CD14-positive monocyte (primary cell): ENCODE results near the gene SAMD4B. TPM values are rescaled to one million over a fixed set of nuclear protein-coding genes. Genes with fewer than 3 reads are reported as not detected.

Source experiments
- DNase-seq, 3 donors: peaks; one replicate each; pipeline ENCODE4 v3.0.0-alpha.2; 2011 to 2022
- H2AFZ ChIP-seq: 2 replicates; pipeline ENCODE4 v1.6.0; 2012; ENCODE audit warnings: mild to moderate bottlenecking, low read depth, low read length, inconsistent platforms; ENCODE audit not compliant: insufficient read depth, poor library complexity, severe bottlenecking
- H3K27ac ChIP-seq, 2 donors: 1 replicate in 1 of 2; 2 replicates in 1 of 2; pipeline ENCODE4 v1.5.1; 2012 to 2013; ENCODE audit warnings: low read length in 2 of 2, control low read depth in 1 of 2, inconsistent platforms in 1 of 2, low read depth in 1 of 2, mild to moderate bottlenecking in 1 of 2
- H3K27me3 ChIP-seq, 2 donors: one replicate each; pipeline versions ENCODE4 v1.6.0 to v1.6.1; 2011 to 2013; ENCODE audit warnings: low read length in 2 of 2; ENCODE audit not compliant: control insufficient read depth in 2 of 2, insufficient read depth in 2 of 2
- H3K36me3 ChIP-seq, 2 donors: replicated peaks in 1 of 2; 1 replicate in 1 of 2; 2 replicates in 1 of 2; pipeline versions ENCODE4 v1.5.1 to v1.6.1; 2012 to 2013; ENCODE audit warnings: low read length in 2 of 2, control low read depth in 1 of 2, inconsistent platforms in 1 of 2, mild to moderate bottlenecking in 1 of 2; ENCODE audit not compliant: insufficient read depth in 2 of 2, control insufficient read depth in 1 of 2
- H3K4me1 ChIP-seq, 2 donors: 1 replicate in 1 of 2; 2 replicates in 1 of 2; pipeline versions ENCODE4 v1.5.1 to v1.6.1; 2012 to 2013; ENCODE audit warnings: low read length in 2 of 2, control low read depth in 1 of 2, inconsistent platforms in 1 of 2, mild to moderate bottlenecking in 1 of 2, moderate library complexity in 1 of 2; ENCODE audit not compliant: insufficient read depth in 2 of 2, control insufficient read depth in 1 of 2
- H3K4me2 ChIP-seq: replicated peaks from 2 replicates; pipeline ENCODE3; 2012; ENCODE audit warnings: low read length, moderate library complexity, mild to moderate bottlenecking; ENCODE audit not compliant: poor library complexity, severe bottlenecking; ENCODE audit errors: extremely low read depth
- H3K4me3 ChIP-seq, 3 experiments: fragments of 200-600 bp in 1 of 3; sonication (generic) in 1 of 3; replicated peaks in 1 of 3; 1 replicate in 2 of 3; 2 replicates in 1 of 3; pipeline ENCODE4 v1.5.1; 2011 to 2013; ENCODE audit warnings: low read length in 3 of 3, mild to moderate bottlenecking in 3 of 3, control low read depth in 2 of 3, low read depth in 2 of 3, inconsistent platforms in 1 of 3, moderate library complexity in 1 of 3
- H3K79me2 ChIP-seq: 2 replicates; pipeline ENCODE4 v1.6.0; 2012; ENCODE audit warnings: mild to moderate bottlenecking, control low read depth, inconsistent platforms, low read length, moderate library complexity; ENCODE audit not compliant: insufficient read depth
- H3K9ac ChIP-seq: 2 replicates; pipeline ENCODE4 v1.6.0; 2017; ENCODE audit warnings: low read length, mild to moderate bottlenecking; ENCODE audit not compliant: insufficient read depth, poor library complexity, severe bottlenecking
- H3K9me3 ChIP-seq, 2 donors: replicated peaks in 1 of 2; 1 replicate in 1 of 2; 2 replicates in 1 of 2; pipeline versions ENCODE4 v1.5.1 to v1.6.1; 2012 to 2013; ENCODE audit warnings: low read length in 2 of 2, control low read depth in 1 of 2; ENCODE audit not compliant: control insufficient read depth in 1 of 2, insufficient read depth in 1 of 2
- H4K20me1 ChIP-seq: 2 replicates; pipeline ENCODE4 v1.6.0; 2012; ENCODE audit warnings: mild to moderate bottlenecking, low read length, control low read depth, moderate library complexity; ENCODE audit not compliant: insufficient read depth
- H3K27ac Mint-ChIP-seq, 7 donors: one replicate each; pipeline ENCODE4 v1.8.0; 2020; ENCODE audit warnings: mild to moderate bottlenecking in 7 of 7, mixed read lengths in 7 of 7, moderate library complexity in 6 of 7, inconsistent platforms in 2 of 7
- H3K27me3 Mint-ChIP-seq, 3 donors: one replicate each; pipeline ENCODE4 v1.8.0; 2021 to 2022; ENCODE audit warnings: low read depth in 3 of 3, mild to moderate bottlenecking in 3 of 3, mixed read lengths in 3 of 3, moderate library complexity in 3 of 3, inconsistent platforms in 1 of 3
- H3K36me3 Mint-ChIP-seq, 2 donors: one replicate each; pipeline ENCODE4 v1.8.0; 2020; ENCODE audit warnings: mixed read lengths in 2 of 2, inconsistent platforms in 1 of 2, mild to moderate bottlenecking in 1 of 2
- H3K4me1 Mint-ChIP-seq: one replicate; pipeline ENCODE4 v1.8.0; 2020; ENCODE audit warnings: mild to moderate bottlenecking, mixed read lengths
- H3K4me3 Mint-ChIP-seq, 2 donors: one replicate each; pipeline ENCODE4 v1.8.0; 2020; ENCODE audit warnings: mild to moderate bottlenecking in 2 of 2, mixed read lengths in 2 of 2, moderate library complexity in 1 of 2
- H3K9me3 Mint-ChIP-seq, 7 donors: one replicate each; pipeline ENCODE4 v1.8.0; 2020 to 2022; ENCODE audit warnings: mixed read lengths in 7 of 7, mild to moderate bottlenecking in 6 of 7, moderate library complexity in 6 of 7, inconsistent platforms in 2 of 7
- CTCF ChIP-seq: fragments of 200-600 bp; IDR thresholded peaks from one replicate; pipeline ENCODE4 v1.8.0; 2022; ENCODE audit warnings: antibody characterized with exemption, mild to moderate bottlenecking
- WGBS: methylation state at CpG from one replicate; pipeline ENCODE4 v1.1.5; 2013; ENCODE audit warnings: missing lambda C conversion rate; ENCODE audit not compliant: insufficient coverage; 5-methylcytosine and 5-hydroxymethylcytosine counted together
- intact Hi-C, 2 donors: fragments of 100-400 bp; cut with micrococcal nuclease; formaldehyde crosslinking; loops; one replicate each; pipeline versions ENCODE4 v1.15.0 to v1.15.1; 2023
- polyA plus RNA-seq, 3 donors: library from polyadenylated mRNA; depleted of rRNA in 1 of 3; unstranded in 2 of 3; stranded (reverse) in 1 of 3; fragments of 300-500 nt in 2 of 3; fragments of >200 nt in 1 of 3; fragmentation: Illumina TruSeq in 2 of 3; gene quantifications; 1 replicate in 2 of 3; 2 replicates in 1 of 3; pipeline ENCODE4 v1.2.3, GENCODE V29; 2012 to 2021

Gene SAMD4B
- polyA plus RNA-seq, 3 donors: 4.5 to 56.6 (median 5.6) TPM

GRCh38 chr19:39328046-39328705 lies 14.0 kb upstream of the SAMD4B start:
- no peak overlapping the region for H3K4me2 ChIP-seq
- DNase-seq: peak; percentile 48 to 62 (median 59)
- no peak overlapping the region for H3K4me3 Mint-ChIP-seq
- H3K4me3 ChIP-seq: no peak overlapping the region
- H3K9me3 Mint-ChIP-seq: no peaks in the 10 kb centered on the region
- H3K9me3 ChIP-seq: no peaks in the 10 kb centered on the region
- intact Hi-C loops: loop anchor here (5.0 to 10.0 kb wide), 2 partner anchors 113 to 206 kb away; no protein-coding TSS in a partner anchor
- H3K27ac ChIP-seq: peak overlapping the region in 1 of 2 donors; percentile 62
- H3K36me3 Mint-ChIP-seq: peaks cover 50 to 73% of the 10 kb centered on the region in 2 donors
- peaks cover 0 to 1% (median 0%) of the 10 kb centered on the region in 3 donors for H3K27me3 Mint-ChIP-seq
- peaks cover 49% of the 10 kb centered on the region for H3K4me1 Mint-ChIP-seq
- no peak overlapping the region for H3K9ac ChIP-seq
- peaks cover 39 to 62% of the 10 kb centered on the region in 2 donors for H3K36me3 ChIP-seq
- 31% methylated on average over 11 of the region's 17 CpGs for WGBS
- H3K79me2 ChIP-seq: peaks cover 49% of the 10 kb centered on the region
- peak overlapping the region in 5 of 7 donors; percentile 49 to 87 (median 76) for H3K27ac Mint-ChIP-seq
- H4K20me1 ChIP-seq: peaks cover 75% of the 10 kb centered on the region
- H3K27me3 ChIP-seq: no peaks in the 10 kb centered on the region
- peaks cover 12 to 43% of the 10 kb centered on the region in 2 donors for H3K4me1 ChIP-seq
- no peak overlapping the region for H2AFZ ChIP-seq
- peak; percentile 95 for TF ChIP-seq CTCF

GRCh38 chr19:39329948-39330347 lies 12.3 kb upstream of the SAMD4B start:
- H3K4me3 ChIP-seq: no peak overlapping the region
- H3K4me2 ChIP-seq: no peak overlapping the region
- 100% methylated on average over 1 of the region's 7 CpGs for WGBS
- no peaks in the 10 kb centered on the region for H3K9me3 ChIP-seq
- peaks cover 66% of the 10 kb centered on the region for H3K79me2 ChIP-seq
- no peak overlapping the region for H2AFZ ChIP-seq
- Mint-ChIP-seq H3K27ac (peak overlapping the region in 4 of 7 donors; percentile 51 to 80 (median 66)), H3K4me3 (no peak overlapping the region), H3K27me3 (no peaks in the 10 kb centered on the region), H3K9me3 (no peaks in the 10 kb centered on the region), H3K4me1 (peaks cover 57% of the 10 kb centered on the region), H3K36me3 (peaks cover 55 to 78% of the 10 kb centered on the region in 2 donors)
- DNase-seq: no peak
- peaks cover 39 to 68% of the 10 kb centered on the region in 2 donors for H3K36me3 ChIP-seq
- intact Hi-C loops: loop anchor here (5.0 to 10.0 kb wide), 2 partner anchors 115 to 208 kb away; no protein-coding TSS in a partner anchor
- no peaks in the 10 kb centered on the region for H3K27me3 ChIP-seq
- peaks cover 77% of the 10 kb centered on the region for H4K20me1 ChIP-seq
- peak overlapping the region in 1 of 2 donors; percentile 62 for H3K27ac ChIP-seq
- peaks cover 24 to 56% of the 10 kb centered on the region in 2 donors for H3K4me1 ChIP-seq
- no peak for TF ChIP-seq CTCF
- H3K9ac ChIP-seq: no peak overlapping the region
